Fibroblast of pulmonary artery (primary cell): ENCODE results near the gene MSX2.

Experiments
- DNase-seq: peaks from one replicate; pipeline ENCODE4 v3.0.0-alpha.2; 2010; ENCODE audit warnings: low read depth
- H3K4me3 ChIP-seq: replicated peaks from 2 replicates; pipeline ENCODE4 v1.5.1; 2011; ENCODE audit warnings: low read depth, mild to moderate bottlenecking, control low read depth, low read length, moderate library complexity
- TF ChIP-seq, protein P1 (sequence below): IDR thresholded peaks from 2 replicates; pipeline ENCODE4 v1.5.1; 2011; ENCODE audit warnings: mild to moderate bottlenecking, control low read depth, low read length, inconsistent platforms; ENCODE audit errors: missing control alignments

The MSX2 gene

DNA sequence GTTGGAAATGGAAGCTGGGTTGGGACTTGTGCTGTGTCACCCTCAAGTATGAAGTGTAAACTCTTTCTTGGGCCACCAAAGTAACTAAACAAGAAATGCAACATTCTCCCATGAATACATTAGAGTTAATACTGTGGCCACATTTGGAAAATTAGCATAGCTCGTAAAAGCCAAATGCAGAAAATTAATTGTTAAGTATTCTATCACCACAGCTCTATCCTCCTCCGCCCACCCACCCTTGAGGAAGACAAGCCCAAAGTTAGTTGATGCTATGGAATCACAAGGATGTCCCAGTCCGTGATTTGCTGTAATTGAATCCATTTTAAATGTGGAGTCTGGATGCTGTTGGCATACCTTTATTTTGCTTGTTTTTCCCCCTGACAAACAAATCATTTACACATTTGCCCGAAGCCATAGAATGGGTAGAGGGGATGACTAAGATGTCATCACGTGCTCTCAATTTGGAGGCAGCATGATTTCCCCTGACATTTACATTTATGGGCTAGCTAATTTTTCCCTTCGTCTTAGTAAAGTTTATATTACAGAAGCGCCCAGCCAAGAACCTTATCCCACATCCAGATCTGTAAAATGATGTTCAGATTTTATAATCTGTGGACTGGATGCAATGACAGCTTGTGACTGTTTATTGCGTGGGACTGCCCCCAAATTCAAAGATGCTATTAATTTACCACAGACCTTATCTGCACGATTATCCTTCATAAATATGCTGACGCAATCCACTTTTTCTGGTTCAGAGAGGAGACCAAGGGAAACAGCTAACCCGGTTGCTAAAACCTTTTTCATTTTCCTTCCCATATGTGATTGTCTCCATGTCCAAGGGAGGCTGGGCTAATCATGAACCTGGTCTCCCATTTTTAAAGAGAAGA, 3.7 kb downstream of the MSX2 start:
- TF ChIP-seq, protein P1, sequence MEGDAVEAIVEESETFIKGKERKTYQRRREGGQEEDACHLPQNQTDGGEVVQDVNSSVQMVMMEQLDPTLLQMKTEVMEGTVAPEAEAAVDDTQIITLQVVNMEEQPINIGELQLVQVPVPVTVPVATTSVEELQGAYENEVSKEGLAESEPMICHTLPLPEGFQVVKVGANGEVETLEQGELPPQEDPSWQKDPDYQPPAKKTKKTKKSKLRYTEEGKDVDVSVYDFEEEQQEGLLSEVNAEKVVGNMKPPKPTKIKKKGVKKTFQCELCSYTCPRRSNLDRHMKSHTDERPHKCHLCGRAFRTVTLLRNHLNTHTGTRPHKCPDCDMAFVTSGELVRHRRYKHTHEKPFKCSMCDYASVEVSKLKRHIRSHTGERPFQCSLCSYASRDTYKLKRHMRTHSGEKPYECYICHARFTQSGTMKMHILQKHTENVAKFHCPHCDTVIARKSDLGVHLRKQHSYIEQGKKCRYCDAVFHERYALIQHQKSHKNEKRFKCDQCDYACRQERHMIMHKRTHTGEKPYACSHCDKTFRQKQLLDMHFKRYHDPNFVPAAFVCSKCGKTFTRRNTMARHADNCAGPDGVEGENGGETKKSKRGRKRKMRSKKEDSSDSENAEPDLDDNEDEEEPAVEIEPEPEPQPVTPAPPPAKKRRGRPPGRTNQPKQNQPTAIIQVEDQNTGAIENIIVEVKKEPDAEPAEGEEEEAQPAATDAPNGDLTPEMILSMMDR = no peak
- no peak for DNase-seq

DNA sequence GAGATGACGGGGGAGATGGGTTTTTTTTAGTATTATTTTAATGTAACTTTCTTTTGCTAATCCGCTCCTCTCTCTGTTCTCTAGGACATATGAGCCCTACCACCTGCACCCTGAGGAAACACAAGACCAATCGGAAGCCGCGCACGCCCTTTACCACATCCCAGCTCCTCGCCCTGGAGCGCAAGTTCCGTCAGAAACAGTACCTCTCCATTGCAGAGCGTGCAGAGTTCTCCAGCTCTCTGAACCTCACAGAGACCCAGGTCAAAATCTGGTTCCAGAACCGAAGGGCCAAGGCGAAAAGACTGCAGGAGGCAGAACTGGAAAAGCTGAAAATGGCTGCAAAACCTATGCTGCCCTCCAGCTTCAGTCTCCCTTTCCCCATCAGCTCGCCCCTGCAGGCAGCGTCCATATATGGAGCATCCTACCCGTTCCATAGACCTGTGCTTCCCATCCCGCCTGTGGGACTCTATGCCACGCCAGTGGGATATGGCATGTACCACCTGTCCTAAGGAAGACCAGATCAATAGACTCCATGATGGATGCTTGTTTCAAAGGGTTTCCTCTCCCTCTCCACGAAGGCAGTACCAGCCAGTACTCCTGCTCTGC, 4.8 kb downstream of the MSX2 start:
- TF ChIP-seq, protein P1 = no peak
- H3K4me3 ChIP-seq = no peak overlapping the region
- no peak for DNase-seq

More for the DNA sequence above, 3.7 kb downstream of the MSX2 start:
- no peak overlapping the region for H3K4me3 ChIP-seq

DNA sequence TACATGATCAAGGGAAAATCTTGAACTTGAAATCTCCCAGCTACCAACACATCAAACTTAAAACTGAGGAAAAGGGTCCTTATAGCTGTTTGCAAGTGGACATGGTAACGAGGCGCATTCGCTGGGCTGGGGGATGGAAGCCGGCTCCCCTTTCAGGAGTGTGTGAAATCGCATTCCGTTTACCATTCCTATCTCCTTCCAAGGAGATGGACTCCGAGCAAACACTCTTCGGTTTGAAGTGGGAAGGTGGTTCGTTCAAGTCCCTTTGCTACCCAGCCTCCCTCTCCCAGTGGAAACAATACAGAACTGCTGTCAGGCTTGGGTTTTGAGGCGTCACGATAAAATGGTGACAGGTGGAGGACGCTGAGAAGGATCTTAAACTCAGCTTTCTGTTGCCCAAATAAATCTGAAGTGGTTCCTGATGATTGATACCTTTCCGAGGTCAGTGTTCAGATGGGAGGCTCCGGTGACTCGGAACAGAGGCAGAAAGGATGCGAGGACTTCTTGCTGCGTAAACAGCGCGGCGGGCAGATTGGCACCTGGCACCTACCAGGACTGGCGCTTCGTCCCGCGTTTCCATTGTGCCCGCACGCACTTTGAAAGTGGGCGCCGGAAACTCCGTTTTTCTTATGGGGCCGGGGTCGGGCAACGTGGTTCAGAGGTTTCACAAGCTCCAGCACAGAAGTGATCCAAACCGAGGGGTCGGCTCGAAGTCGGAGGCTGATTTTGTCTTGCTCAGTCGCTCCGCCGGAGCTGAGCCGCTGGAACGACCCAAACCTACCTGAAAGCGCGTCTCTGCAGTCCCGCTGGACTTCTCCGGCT, 7.0 kb downstream of the MSX2 start:
- TF ChIP-seq, protein P1 = no peak
- no peak for DNase-seq
- H3K4me3 ChIP-seq = no peak overlapping the region

DNA sequence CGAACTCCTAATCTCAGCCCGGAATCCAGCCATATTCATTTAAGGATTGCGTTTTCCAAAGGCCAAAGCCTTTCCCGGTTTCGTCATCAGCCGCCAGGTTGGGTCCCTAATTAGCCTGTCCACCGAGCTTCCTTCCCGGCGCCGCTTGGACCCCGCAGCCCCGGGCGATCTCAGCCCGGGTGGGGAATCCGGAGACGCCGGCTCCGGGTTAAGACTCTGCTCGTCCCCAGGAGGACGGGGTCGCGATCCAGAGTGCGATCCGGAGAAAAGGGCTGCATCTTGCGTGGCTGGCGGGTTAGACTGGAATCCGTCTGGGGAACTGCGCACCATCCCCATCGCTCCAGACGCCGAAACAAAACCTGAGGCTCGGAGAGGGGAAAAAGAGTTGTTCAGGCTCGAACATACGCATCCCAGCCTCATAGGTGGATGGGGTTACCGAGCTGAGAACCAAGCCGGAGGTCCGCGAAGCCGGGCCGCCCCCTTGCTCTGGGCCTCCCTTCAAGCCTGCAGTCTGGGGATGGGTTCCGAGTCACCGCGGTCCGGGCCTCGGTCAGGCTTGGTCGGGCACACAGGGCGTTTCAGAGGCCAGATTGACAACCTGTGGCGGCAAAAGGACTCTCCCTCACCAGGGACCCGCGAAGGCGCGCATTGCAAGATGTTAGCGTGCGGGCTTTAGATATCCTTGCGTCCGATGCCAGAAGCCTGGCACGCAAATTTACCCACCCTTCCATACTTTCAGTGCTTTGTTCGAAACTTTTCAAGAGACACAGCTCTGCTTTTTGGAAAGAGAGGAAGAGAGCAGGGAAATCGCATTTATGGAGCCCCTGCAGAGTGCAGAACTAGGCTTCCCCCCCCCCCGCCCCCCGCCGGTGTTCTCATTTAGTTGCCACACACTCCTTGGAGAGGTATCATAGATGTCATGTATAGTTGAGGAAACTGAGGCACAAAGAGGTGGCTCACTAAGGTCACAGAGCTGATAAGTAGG, 7.9 kb downstream of the MSX2 start:
- TF ChIP-seq, protein P1 = no peak
- no peak overlapping the region for H3K4me3 ChIP-seq
- DNase-seq = no peak

DNA sequence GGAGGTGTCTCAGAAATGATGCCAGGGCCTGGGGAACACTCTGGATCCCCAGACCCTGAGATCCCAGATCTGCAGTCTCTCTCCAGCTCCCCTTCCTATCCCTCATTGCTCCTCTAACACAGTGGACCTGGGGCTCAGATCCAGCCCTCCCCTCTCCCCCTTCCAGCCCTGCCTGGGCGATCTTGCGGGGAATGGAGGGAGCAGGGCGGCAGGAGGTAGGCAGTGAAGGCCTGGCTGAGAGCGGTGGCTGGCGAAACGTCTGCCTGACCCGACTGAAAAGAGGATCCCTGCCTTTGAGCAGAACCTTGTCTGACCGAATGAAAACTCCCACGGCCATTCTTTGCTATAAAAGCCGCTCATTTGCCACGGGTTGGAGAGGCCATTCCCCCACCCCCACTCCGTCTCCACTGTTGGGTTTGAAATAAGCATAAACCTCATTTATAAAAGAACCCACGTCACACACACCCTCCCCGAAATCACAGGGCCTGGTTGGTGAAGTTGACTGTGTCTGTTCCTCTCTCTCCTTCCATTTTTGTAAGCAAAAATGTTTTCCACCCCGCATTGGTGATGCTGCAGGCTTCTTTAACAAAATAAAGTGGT, 8.8 kb downstream of the MSX2 start:
- H3K4me3 ChIP-seq = no peak overlapping the region
- DNase-seq = no peak
- TF ChIP-seq, protein P1 = no peak
